GM21528 (cell line): ENCODE measurements around the gene NCK2.

Experiments used
- ATAC-seq: cut with Tn5 transposase; IDR thresholded peaks from one replicate; pipeline ENCODE4 v1.9.1; 2021; ENCODE audit warnings: mild to moderate bottlenecking, moderate library complexity; ENCODE audit not compliant: unreplicated experiment, low FRiP score

NCK2 gene

DNA sequence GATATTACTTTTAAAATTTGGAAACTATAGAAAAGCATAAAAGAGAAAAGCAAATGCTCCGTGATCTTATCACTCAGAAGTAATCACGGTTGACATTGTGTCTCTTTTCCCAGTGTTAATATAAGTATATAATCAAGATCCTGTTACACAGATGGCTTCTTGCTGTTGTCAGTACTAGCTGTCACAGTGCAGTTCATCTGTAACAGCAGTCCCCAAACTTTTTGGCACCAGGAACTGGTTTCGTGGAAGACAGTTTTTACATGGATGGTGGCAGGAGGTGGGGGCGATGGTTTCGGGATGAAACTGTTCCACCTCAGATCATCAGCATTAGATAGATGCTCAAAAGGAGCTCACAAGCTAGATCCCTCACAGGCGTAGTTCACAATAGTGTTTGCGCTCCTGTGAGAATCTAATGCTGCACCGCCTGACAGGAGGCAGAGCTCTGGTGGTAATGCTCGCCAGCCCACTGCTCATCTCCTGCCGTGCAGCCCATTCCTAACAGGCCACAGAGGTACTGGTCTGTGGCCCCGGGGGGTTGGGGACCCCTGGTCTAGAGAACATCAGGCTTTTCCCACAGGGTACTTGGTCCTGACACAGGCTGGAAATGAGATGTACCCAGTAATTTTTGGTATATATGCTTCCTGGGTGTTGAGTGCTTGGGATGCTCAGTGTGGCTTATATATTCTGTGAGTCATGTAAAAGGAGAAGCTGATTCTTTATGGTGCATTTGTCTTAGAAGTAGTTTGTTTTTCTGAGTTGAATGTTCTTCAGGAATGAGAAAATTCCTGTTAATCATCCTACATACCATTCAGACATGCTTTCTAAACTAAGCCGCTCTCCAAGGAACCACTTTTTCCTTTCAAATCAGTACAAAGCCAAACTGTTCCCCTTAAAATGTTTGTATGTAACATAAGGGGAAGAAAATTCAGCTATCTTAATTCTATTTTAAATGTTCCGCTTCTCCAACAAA is 121.8 kb downstream of the NCK2 start:
- no peak for ATAC-seq

DNA sequence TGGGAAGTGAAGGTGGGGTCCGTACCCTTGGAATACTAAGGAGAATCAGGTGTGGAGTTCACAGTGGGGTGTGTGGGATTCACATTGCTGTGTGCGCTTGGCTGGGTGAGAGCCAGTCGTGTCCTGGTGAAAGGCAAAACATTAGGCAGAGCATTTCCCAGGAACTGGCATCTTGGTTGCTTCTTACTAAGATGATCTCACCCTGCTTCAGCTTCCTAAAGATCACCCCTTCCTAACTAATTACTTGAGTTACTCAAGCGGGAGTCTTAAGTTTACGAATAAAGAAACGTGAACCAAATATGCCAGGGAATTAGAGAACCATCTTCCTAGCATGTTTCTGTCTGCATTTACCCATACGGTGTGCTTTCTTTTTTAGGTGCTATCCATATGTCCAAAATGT is 122.9 kb downstream of the NCK2 start:
- no peak for ATAC-seq

DNA sequence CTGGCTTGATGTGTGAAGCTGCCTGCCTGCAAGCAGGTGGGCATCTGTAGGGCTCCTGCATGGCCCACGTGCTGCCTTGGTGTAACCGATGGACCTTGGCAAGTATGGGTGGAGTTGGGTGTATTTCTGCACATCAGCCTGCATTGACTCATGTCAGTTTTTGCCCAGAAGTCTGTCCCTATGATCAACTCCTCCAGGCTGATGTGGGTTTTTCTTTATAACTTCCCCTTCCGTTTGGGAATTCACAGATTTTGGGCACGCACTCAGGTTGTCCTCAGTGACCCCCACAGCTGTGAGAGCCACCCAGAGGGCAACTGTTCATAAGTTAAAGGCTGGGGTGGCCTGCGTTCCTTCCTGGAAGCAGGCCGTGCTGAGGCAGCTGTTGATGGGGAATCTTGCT is 123.3 kb downstream of the NCK2 start:
- ATAC-seq: no peak

DNA sequence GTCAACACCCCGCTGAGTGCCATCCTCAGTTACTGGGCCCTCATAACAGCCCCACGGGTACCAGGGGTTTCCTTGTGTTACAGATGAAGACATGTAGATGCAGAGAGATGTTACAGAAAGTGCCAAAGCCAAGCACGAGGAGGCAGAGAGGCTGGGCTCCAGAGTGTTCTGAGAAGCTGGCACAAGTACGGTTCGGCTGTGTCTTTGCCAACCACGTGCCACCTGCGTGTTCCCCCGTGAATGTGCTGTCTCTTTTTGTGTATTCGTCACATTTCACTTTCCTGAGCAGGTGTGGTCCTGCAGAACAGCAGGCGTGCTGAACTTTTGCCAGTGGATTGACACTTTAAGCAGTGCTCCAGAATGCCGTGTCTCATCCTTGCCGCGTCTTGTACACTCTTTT is 124.6 kb downstream of the NCK2 start:
- no peak for ATAC-seq

DNA sequence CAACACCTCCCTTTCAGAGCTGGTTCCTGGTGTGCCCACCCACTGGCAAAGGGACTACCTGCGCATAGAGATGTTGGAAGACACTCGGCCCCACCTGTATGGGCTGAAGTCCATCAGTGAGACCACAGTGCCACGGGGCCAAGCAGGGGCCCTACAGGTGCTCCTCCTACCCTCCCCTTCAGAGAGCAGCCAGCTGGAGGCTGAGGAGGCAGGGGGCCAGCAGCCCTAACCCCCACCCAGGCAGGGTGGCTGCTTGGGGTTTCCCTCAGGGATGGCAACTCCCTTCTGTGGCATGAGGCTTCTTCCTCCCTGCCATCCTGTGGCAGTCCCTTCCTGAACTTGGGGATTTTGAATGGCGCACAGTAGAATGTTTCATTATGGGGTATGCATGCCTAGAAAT is 125.3 kb downstream of the NCK2 start:
- no peak for ATAC-seq

DNA sequence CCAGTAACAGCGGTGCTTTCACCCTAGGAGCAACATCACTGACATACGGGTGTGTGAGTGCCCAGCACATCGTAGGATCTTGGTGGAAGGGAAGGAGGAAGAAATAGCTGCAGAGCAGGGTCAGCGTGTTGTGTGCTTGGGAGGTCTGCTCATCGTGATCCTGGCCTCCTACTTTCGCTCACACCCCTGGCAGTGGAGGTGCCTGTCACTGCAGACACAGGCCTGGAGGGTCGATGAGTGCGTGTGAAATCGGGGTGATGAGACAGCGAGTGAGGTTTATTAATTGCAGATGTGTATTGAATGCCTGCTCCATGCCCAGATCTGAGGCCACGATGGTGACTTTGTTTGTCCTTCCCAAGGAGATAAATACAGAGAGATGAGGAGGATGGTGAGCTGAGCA is 126.1 kb downstream of the NCK2 start:
- ATAC-seq: no peak

DNA sequence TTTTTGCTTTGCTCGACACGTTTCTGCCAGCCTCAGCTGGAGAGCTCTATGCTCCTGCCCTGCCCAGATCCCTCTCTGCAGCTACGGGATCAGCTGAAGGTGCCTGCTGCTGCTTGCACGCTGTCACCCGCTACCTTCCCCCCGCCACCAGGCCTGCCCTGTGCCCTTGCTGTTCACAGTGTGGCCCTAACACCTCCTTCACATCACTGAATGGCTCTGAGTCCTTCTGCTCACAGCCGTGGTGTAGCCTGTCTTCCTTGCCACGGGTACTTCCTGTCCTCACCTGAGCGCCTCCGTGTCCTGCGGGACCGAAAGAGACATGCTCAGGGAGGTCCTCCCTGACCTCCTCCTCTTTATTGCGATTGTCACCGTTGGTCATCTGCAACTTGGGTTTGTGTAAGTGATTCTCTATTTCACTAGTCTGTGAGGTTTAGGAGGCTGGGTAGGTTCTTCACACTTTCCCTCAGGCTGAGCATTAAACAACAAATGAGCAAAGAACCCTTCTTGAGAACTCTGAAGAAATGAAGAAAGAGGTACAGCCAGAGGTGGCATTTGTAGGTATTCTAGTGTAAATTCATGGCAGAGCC is 127.5 kb downstream of the NCK2 start:
- ATAC-seq: no peak

DNA sequence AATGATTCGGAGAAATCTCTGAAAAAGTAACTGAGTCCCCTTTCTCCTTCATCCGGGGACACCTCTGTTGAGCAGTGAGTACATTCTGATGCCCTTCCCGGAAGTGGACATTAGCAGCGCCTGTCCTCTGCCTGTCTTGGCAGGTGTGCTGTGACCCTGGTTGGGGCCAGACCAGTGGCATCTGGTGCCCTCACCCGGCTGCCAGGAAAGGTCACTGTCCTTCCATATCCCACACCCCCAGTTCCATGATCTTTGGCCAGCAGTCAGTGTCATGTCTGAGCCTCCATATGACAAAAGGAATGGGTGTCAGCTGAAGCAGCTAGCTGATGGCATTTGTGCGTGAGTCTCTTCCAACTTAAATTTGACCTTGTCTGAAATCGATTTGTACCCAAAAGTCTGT is 128.1 kb downstream of the NCK2 start:
- no peak for ATAC-seq

DNA sequence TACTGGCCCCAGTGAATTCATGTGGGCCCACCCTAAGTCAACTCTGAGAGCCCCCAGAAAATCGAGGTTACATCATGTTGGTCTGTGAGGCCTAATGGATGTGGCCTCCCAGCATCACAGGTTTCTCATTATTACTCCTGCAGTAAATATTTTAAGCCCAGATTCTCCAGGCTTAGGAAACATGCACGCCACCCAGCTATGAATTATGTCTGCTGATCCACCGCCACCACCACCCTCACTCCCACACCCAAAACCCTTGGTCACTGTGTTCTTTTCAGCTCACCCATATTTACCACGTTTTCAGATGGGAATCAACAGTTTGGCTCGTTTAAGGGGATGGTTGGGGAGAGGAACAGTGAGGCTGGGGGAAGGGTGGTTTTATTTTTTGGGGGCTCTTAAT is 128.6 kb downstream of the NCK2 start:
- peak; percentile 16 for ATAC-seq

DNA sequence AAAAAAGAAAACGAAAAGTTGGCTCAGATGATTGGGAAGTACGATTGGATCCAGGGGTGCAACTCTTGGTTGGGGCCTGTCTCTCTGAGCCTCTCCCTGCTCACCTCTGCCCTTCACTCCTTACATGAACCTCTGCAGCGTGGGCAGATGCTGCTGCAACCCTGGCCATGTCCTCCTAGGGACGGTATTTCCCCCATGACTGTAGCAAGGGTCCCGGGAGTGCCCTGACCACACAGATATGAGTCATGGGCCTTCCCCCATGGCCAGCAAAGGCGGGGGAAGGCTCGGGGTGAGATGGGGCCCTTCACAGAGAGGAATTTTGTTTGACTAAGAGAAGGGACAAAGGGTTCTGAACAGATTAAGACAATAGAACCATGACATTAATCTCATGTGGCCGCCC is 129.0 kb downstream of the NCK2 start:
- ATAC-seq: peak; percentile 80

DNA sequence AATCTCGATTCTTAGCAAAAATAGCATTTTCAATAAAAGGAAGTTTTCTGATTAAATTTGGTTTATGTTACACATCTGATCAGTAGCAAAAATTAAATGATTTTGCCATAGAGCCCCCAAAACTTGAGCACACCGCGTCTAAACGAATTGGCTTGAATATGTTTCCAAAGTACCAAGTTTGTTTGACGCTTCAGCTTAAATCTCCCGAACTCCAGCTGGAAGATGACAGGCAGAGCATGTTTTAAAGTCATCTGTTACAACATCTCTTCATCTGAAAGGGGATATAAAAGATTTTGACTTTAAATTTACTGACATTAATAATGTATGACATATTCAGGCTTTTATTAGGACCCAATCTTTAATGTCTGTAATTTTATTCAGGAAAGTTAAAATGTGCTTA is 129.8 kb downstream of the NCK2 start:
- no peak for ATAC-seq

DNA sequence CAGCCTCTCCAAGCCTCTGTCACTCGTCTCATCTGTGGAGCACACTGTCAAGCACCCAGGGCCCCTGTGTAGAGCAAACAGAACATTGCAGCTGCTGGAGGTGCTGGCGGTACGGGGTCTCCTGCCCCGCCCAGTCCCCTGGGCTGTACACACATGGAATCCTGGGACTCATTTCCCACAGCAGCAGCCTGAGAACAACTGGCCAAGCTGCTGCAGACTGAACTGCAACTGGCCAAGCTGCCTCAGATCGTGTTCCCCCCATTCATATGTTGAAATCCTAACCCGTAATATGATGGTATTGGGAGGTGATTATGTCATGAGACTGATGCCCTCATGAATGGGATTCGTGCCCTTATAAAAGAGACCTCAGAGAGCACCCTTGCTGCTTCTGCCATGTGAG is 130.5 kb downstream of the NCK2 start:
- no peak for ATAC-seq

DNA sequence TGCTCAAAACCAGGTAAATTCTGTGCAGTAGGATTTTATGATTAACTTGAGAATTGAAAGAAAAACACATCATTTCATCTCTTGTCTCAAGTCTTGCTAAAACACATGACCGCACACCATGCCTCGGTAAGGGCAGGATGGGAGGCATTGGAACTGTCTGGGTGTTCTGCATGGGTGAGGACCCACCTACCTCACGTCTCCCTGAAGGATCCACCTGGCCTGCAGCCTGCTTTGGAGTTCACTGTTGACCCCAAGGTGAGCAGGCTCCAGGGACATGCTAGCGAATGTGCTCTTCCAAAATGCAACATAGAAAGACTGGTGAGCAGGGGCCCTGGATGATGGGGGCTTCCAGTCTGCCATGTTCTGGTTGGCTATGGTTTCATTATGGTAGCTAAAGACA is 131.5 kb downstream of the NCK2 start:
- no peak for ATAC-seq

DNA sequence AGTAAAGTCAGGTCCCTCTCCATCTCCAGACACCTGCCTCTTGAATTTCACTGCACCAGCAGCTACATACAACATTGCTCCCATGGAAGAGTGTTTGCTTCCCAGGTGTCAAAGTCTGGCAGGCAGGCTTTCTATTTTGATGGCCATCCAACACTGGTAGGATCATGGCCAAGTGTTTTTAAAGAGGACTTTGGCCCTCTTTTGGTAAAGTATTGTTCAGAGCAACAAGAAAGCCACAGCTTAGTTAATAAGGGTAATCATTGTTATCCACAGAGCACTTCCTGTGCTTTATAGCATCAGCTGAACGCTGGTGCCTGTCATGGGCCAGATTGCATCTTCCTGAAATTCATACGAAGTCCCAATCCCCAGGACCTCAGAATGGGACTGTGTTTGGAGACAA is 133.2 kb downstream of the NCK2 start:
- ATAC-seq: no peak

DNA sequence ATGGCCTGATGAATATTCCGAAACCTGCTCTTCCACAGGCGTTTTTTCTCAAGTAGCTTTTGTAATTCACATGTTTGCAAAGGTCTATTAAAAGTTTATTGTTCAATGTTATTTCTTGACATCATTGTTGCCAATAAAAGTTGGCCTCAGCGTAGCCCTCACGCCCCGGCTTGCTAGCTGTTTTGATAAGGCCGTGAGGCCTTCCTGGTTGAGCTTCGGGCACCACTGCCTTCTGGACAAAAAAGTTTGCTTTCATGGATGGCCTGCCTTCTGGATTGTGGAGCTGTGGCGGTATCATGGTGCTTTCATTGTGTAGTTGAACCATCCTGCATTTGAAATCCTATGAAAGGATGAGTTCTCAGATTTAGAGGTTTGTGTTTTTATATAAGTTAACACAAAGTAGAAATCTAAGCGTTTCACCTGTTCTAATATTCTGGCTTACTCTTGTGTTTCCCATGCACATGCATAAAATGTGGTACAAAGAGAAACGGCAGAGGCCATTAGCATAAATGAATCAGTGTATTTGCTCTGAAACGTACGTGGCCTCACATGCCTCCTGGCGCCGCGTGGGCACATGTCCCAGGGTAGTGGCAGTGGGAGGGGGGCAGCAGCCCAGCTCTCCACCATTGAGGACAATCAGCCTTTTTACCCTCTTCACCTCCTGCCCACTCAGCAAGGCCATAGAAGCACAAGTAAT is 134.5 kb downstream of the NCK2 start:
- no peak for ATAC-seq

DNA sequence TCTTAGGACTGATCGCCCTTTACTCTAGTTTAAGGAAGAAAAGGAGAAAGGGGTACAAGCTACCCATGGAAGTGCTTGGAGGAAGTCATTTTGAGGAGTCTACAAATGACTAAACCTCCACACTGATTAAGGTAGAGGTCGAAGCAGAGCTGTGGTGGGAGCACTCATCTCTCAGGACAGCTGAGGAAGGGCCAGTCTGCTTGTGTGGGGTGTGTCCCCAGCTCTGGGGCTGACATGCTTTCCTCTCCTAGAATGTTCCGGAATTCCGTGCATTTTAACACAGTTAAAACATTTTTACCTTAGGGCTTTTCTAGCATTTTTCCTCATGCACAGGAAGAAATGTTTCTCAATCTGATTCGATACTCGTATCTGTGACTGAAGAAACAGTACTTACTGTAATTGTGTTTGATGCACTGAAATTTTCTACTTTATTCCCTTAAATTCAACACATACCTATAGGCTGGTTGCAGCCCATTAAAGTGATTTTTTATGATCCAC is 135.1 kb downstream of the NCK2 start:
- no peak for ATAC-seq

DNA sequence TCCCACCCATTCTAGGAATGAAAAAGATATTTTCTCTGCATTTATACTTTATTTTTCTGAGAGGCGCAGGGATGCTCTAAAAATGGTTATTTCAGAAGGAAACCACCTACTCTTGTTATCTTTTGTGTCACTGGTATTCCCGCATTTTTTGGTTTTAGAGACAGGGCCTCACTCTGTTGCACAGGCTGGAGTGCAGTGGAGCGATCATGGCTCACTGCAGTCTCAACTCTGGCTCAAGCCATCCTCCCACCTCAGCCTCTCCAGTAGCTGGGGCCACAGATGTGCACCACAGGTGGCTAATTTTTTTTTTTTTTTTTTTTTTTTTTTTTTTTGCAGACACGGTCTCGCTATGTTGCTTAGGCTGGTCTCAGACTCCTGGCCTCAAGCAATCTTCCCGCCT is 135.9 kb downstream of the NCK2 start:
- no peak for ATAC-seq

DNA sequence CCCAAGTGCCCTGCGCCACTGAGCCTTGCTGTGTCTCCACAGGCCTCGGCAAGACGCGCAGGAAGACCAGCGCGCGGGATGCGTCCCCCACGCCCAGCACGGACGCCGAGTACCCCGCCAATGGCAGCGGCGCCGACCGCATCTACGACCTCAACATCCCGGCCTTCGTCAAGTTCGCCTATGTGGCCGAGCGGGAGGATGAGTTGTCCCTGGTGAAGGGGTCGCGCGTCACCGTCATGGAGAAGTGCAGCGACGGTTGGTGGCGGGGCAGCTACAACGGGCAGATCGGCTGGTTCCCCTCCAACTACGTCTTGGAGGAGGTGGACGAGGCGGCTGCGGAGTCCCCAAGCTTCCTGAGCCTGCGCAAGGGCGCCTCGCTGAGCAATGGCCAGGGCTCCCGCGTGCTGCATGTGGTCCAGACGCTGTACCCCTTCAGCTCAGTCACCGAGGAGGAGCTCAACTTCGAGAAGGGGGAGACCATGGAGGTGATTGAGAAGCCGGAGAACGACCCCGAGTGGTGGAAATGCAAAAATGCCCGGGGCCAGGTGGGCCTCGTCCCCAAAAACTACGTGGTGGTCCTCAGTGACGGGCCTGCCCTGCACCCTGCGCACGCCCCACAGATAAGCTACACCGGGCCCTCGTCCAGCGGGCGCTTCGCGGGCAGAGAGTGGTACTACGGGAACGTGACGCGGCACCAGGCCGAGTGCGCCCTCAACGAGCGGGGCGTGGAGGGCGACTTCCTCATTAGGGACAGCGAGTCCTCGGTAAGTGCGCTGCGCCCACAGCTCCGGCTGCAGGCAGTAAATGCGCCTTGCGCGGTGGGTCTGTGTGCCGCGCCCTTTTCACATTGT is 136.8 kb downstream of the NCK2 start:
- ATAC-seq: no peak

DNA sequence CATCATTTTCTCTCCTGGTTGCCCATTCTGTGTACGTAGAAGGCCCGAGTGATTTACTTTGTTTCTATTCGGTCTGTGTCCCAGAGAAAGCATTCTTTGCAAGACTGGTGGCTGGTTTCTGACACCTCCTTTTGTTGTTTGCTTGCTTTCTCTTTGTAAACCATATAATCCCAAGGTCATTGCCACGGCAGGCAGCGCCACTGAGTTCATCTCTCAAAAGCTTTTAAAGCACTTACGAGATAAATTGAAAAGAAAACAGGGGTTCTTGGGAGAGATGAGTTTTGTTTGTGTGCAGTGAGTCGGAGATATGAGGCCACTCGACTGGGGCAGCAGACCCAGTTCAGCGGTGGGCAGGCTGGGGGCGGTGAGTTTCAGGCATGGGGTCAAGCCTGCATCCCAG is 137.6 kb downstream of the NCK2 start:
- no peak for ATAC-seq

DNA sequence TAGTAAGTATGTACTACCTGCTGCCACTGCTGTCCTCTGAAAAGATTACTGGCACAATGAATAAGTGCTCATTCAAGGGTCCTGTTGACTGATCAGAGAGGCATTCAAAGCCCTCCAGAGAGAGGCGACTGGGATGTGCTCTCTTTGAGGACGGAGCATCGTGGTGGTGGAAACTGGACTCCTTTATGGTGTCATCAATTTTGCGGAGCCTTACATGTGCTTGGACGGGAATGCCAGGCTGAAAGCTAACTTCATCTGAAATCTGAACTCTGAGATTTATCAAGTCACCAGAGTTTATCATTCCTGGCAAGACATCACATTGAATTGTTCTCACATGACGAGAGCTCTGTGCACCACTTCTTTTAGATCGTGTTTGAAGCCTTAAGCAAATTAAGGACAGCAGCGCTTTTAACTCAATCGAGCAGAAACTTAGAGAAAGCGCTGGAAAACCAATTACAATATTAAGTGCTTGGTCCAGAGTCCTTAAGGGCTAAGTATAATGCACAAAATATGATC is 138.3 kb downstream of the NCK2 start:
- ATAC-seq: no peak
